Loucy (cell line): Measurements from ENCODE around the gene CCDC142.

Source experiments
- H2AFZ ChIP-seq: fragments of 200-600 bp; sonication (generic); 2 replicates; pipeline ENCODE4 v1.6.0; 2016; ENCODE audit warnings: antibody characterized with exemption, mild to moderate bottlenecking, low read length, moderate library complexity
- H3F3A ChIP-seq: fragments of 200-600 bp; 2 replicates; pipeline ENCODE4 v1.6.0; 2016; ENCODE audit warnings: antibody characterized with exemption, low read depth, mild to moderate bottlenecking
- H3K27me3 ChIP-seq: fragments of 200-600 bp; sonication (generic); 2 replicates; pipeline ENCODE4 v1.6.1; 2014; ENCODE audit warnings: low read length, mild to moderate bottlenecking; ENCODE audit not compliant: insufficient read depth, poor library complexity, severe bottlenecking
- H3K36me3 ChIP-seq: fragments of 200-600 bp; sonication (generic); 2 replicates; pipeline ENCODE4 v1.6.1; 2016; ENCODE audit warnings: low read length; ENCODE audit not compliant: insufficient read depth
- H3K4me1 ChIP-seq: fragments of 200-600 bp; sonication (generic); 2 replicates; pipeline ENCODE4 v1.5.1; 2014; ENCODE audit warnings: low read length, mild to moderate bottlenecking; ENCODE audit not compliant: insufficient read depth, poor library complexity, severe bottlenecking
- H3K4me2 ChIP-seq: fragments of 200-600 bp; sonication (generic); 2 replicates; pipeline ENCODE4 v1.6.0; 2014; ENCODE audit warnings: antibody characterized with exemption, low read length, low read depth, mild to moderate bottlenecking; ENCODE audit not compliant: poor library complexity, severe bottlenecking
- H3K4me3 ChIP-seq: fragments of 200-600 bp; sonication (generic); 2 replicates; pipeline ENCODE4 v1.5.1; 2014; ENCODE audit warnings: low read length, mild to moderate bottlenecking, mixed read lengths; ENCODE audit not compliant: poor library complexity, severe bottlenecking
- H3K79me2 ChIP-seq: fragments of 200-600 bp; sonication (generic); 2 replicates; pipeline ENCODE4 v1.6.1; 2014; ENCODE audit warnings: low read length; ENCODE audit not compliant: insufficient read depth
- H3K9ac ChIP-seq: fragments of 200-600 bp; sonication (generic); 2 replicates; pipeline ENCODE4 v1.6.0; 2014; ENCODE audit warnings: mild to moderate bottlenecking, low read depth, low read length, moderate library complexity; ENCODE audit not compliant: poor library complexity, severe bottlenecking
- H3K9me2 ChIP-seq: fragments of 200-600 bp; sonication (generic); replicated peaks from 2 replicates; pipeline ENCODE4 v1.6.1; 2016; ENCODE audit warnings: low read depth, low read length, mixed read lengths
- H3K9me3 ChIP-seq: fragments of 200-600 bp; sonication (generic); 2 replicates; pipeline ENCODE4 v1.6.1; 2014; ENCODE audit warnings: mild to moderate bottlenecking, antibody characterized with exemption, low read length, low read depth; ENCODE audit not compliant: insufficient read depth
- H4K20me1 ChIP-seq: fragments of 200-600 bp; sonication (generic); 2 replicates; pipeline ENCODE4 v1.6.0; 2014; ENCODE audit warnings: antibody characterized with exemption, low read length, mild to moderate bottlenecking; ENCODE audit not compliant: insufficient read depth, poor library complexity, severe bottlenecking
- EZH2phosphoT487 ChIP-seq: fragments of 200-600 bp; IDR thresholded peaks from 2 replicates; pipeline ENCODE4 v1.6.1; 2018; ENCODE audit warnings: antibody characterized with exemption, mild to moderate bottlenecking, moderate library complexity, borderline replicate concordance
- TF ChIP-seq, protein P1 (sequence below): fragments of 200-600 bp; sonication (generic); conservative IDR thresholded peaks from 2 replicates; pipeline ENCODE4 v1.5.1; 2014; ENCODE audit warnings: mild to moderate bottlenecking, antibody characterized with exemption, low read length

CCDC142 gene

DNA sequence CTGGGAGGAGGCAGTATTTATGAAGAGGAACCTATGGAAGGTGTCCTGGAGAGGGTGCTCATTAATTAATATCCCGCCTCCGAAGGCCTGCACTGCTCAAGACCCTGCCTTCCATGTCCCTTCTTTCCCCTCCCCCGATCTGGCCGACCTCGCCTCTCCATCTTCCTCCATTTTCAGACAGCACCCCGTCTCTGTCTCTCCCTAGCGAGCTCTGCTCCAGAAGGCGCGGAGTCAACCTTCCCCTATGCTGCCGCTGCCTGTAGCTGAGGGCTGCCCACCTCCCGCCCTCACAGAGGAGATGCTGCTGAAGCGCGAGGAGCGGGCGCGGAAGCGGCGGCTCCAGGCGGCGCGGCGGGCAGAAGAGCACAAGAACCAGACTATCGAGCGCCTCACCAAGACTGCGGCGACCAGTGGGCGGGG lies 25.7 kb downstream of the CCDC142 start:
- peaks cover 35% of the 10 kb centered on the region for H3K4me1 ChIP-seq
- TF ChIP-seq EZH2phosphoT487, result no peak
- TF ChIP-seq, protein P1, sequence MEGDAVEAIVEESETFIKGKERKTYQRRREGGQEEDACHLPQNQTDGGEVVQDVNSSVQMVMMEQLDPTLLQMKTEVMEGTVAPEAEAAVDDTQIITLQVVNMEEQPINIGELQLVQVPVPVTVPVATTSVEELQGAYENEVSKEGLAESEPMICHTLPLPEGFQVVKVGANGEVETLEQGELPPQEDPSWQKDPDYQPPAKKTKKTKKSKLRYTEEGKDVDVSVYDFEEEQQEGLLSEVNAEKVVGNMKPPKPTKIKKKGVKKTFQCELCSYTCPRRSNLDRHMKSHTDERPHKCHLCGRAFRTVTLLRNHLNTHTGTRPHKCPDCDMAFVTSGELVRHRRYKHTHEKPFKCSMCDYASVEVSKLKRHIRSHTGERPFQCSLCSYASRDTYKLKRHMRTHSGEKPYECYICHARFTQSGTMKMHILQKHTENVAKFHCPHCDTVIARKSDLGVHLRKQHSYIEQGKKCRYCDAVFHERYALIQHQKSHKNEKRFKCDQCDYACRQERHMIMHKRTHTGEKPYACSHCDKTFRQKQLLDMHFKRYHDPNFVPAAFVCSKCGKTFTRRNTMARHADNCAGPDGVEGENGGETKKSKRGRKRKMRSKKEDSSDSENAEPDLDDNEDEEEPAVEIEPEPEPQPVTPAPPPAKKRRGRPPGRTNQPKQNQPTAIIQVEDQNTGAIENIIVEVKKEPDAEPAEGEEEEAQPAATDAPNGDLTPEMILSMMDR, result no peak
- peak overlapping the region; percentile 38; the same call in 1 of the 2 replicates for H2AFZ ChIP-seq
- peaks cover 35% of the 10 kb centered on the region for H3K79me2 ChIP-seq
- no peaks in the 10 kb centered on the region for H4K20me1 ChIP-seq
- H3K36me3 ChIP-seq, result no peaks in the 10 kb centered on the region; the same call in 1 of the 2 replicates
- peak overlapping the region; percentile 98 for H3K4me2 ChIP-seq
- H3K4me3 ChIP-seq, result peak overlapping the region; percentile 97
- H3K9me2 ChIP-seq, result no peaks in the 10 kb centered on the region
- no peaks in the 10 kb centered on the region for H3K27me3 ChIP-seq
- peak overlapping the region; percentile 95 for H3K9ac ChIP-seq
- H3F3A ChIP-seq, result peaks cover 9% of the 10 kb centered on the region
- H3K9me3 ChIP-seq, result no peaks in the 10 kb centered on the region

DNA sequence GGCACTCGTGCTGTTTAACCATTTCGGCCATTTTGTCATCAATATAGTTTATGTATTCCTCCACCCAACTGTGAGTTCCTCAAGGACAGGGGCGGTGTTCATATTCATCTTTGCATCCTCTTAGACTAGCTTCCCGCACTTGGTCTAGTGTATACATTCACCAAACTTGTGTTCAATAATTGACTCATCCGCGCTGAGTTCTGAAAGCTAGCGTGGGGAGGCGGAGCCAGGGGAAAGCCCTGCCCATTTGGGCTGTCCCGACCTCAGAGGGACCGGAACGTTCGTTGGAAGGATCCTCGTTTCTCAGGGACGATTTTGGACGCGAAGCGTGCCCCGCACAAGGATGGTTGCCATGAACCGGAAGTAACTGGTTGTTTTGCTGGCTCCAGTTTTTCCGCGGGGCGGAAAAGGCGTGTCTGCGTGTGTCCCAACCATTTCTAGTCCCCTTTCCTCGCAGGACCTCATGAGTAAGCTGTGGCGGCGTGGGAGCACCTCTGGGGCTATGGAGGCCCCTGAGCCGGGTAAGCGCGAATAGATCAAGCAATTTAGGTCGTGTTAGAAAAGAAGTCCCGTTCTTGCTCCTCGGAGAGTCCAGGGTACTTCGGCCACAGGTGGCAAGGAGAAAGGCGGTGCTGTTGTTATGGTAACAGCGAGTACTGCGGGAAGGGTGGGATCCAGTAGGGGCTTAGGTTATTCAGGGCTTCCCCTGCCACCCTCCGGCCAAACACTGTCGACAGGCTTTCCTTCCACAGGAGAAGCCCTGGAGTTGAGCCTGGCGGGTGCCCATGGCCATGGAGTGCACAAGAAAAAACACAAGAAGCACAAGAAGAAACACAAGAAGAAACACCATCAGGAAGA lies 27.9 kb downstream of the CCDC142 start, which contains the start of gene INO80B:
Gene INO80B (plus strand): TSS at position 434 of the 858 bp plus-strand sequence. CDS start 30 bp downstream, at position 464.
- peaks cover 30% of the 10 kb centered on the region for H3K79me2 ChIP-seq
- H3K36me3 ChIP-seq, result no peaks in the 10 kb centered on the region
- TF ChIP-seq, protein P1, result no peak; the same call in 1 of the 2 replicates
- no peak for TF ChIP-seq EZH2phosphoT487
- H3K9me2 ChIP-seq, result no peaks in the 10 kb centered on the region
- H3K9ac ChIP-seq, result peak within 1 kb of the TSS; percentile 95
- H3K4me2 ChIP-seq, result peak within 1 kb of the TSS; percentile 98
- peaks cover 9% of the 10 kb centered on the region for H3F3A ChIP-seq
- H3K27me3 ChIP-seq, result no peaks in the 10 kb centered on the region
- H3K4me3 ChIP-seq, result peak within 1 kb of the TSS; percentile 97
- peak within 1 kb of the TSS; percentile 76 for H2AFZ ChIP-seq
- peaks cover 36% of the 10 kb centered on the region for H3K4me1 ChIP-seq
- H3K9me3 ChIP-seq, result no peaks in the 10 kb centered on the region
- no peaks in the 10 kb centered on the region for H4K20me1 ChIP-seq

DNA sequence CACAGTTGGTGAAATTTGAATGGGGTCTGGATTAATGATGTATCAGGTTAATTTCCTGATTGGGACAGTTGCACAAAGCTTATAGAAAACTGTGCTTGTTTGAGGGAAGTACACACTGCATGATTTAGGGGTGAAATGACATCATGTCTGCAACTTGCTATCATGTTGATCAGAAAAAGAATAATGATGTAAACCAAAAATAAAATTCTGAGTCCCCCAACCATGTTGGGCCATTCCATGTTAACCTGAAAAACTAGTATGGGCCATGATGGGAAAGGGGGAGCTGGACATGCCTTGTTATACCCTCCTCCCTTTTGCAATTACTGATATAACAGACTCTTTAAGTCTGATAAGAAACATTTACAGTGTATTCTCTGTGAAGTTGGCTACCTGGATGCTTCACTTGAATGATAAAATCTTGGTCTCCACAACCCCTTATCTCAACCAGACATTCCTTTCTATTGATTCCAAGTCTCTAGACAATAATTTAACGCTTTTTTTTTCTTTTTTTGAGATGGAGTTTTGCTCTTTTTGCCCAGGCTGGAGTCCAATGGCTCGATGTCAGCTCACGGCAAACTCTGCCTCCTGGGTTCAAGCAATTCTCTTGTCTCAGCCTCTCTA lies 32.1 kb downstream of the CCDC142 start:
- H3K9me3 ChIP-seq, result no peaks in the 10 kb centered on the region
- no peaks in the 10 kb centered on the region for H3K27me3 ChIP-seq
- H3K4me3 ChIP-seq, result no peak overlapping the region
- no peaks in the 10 kb centered on the region for H3K36me3 ChIP-seq
- no peak overlapping the region for H3K9ac ChIP-seq
- peaks cover 5% of the 10 kb centered on the region; the same call in 1 of the 2 replicates for H3K79me2 ChIP-seq
- no peaks in the 10 kb centered on the region for H4K20me1 ChIP-seq
- H3K4me2 ChIP-seq, result no peak overlapping the region
- no peaks in the 10 kb centered on the region for H3F3A ChIP-seq
- TF ChIP-seq EZH2phosphoT487, result no peak
- TF ChIP-seq, protein P1, result no peak
- no peaks in the 10 kb centered on the region for H3K9me2 ChIP-seq
- no peak overlapping the region for H2AFZ ChIP-seq
- H3K4me1 ChIP-seq, result peaks cover 18% of the 10 kb centered on the region
